Frontal cortex (tissue), 4 donors: Measurements from ENCODE around the gene BCAR3. TPM values are rescaled to one million over a fixed set of nuclear protein-coding genes. Genes with fewer than 3 reads are reported as not detected.
"Not testable (repeated sequence)": the region's sequence is repeated elsewhere in the genome, so short reads cannot be mapped to it uniquely, and the experiment has no call there.

ENCODE experiments used
- DNase-seq, 2 donors: peaks; one replicate each; pipeline ENCODE4 v3.0.0; 2012; ENCODE audit warnings: low spot score in 2 of 2
- FAIRE-seq: peaks from 2 replicates; lab custom pipeline; 2012; peaks lifted over from hg19 to GRCh38; lab: Jason Lieb, UNC
- total RNA-seq: library from RNA; depleted of rRNA; stranded (reverse); fragments of >200 nt; gene quantifications from one replicate; pipeline ENCODE4 v1.2.3, GENCODE V29; 2014
- donor health status: control.
- donor health status: control.
- donor health status: control.

Gene BCAR3
- total RNA-seq, 1 donor from 2014 or later, result 4.1 TPM

DNA sequence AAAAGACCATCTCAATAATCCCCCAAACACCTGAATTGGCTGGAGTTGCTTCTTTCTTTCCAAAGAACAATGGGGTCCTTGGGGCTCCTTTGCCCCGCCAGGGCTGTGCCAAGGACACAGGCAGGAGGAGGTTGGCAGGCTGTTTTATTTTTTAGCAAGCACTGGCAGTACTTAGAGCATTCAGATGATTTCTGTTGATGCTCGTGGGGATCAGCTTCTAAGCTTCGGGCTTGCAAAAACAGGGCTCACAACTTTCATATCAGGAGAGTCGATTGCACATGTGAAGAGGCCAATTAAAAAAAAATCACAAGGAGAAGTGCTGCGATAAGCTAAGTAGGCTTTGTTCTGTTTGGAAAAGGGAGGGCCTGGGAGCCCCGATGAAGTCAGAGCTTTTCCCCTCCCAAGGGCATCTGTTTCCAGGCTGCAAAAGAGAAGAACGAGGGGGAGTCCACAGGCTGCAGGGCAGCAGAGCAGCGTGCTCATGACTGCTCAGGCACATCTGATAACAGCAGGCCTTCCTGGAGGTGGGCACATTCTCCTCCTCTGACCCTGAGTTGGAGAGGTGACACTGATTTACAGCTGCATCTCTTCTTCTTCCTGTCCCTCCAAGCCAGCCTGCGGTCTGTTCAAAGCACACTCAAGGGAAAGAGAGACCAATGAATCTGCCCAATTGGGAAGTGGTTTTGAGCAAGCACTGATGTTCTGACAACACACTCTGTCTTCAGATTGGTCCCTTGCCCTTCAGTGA lies 27.3 kb upstream of the BCAR3 start:
- FAIRE-seq, result no peak
- DNase-seq, result no peak

DNA sequence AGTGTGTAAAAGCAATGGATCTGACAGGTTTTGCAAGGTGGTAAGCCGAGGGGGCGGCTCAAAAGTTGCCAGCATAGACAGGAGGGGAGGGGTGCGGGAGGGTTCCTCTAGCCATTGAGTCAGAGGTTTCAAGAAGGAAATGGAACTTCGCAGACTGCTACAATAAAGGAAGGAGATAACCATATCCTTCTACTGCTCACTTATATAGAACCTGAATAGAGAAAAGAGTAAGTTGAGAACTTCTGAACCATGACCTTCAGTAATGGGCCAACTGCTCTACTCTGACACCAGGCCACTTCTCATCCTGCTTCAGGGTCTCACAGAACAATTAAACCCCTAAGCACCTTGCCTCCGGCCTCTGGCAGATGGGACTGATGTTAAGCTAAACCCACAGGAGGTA lies 26.3 kb upstream of the BCAR3 start:
- FAIRE-seq, result no peak
- no peak for DNase-seq

DNA sequence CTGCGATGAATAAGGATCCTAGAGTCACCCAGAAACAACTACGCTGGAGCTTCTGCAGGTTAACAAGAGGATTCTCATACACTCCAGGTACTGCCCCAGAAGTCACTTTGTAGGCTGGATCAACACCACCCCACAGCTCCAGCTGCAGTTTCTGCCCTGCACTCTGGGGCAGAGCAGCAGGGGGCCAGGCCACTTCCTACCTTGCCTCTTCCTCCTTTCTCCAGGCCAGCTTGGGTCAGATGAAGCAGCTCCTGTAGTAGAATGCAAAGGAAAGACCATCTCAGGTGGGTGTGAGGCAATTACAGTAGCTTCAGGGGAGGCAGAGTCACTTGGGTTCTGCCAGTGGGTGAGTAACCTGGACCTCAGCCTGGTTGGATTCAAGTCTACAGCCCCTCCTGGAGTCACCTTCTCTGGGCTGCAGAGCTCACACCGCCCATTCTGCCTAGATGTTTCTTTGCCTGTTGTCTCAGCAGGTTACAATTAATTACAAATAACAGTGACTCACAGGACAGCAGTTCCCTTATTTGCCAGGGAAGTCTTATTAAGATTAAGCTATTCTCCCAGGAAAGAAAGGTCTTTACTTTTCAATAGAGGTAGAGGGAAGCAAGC lies 24.4 kb upstream of the BCAR3 start:
- DNase-seq, result no peak
- no peak for FAIRE-seq

DNA sequence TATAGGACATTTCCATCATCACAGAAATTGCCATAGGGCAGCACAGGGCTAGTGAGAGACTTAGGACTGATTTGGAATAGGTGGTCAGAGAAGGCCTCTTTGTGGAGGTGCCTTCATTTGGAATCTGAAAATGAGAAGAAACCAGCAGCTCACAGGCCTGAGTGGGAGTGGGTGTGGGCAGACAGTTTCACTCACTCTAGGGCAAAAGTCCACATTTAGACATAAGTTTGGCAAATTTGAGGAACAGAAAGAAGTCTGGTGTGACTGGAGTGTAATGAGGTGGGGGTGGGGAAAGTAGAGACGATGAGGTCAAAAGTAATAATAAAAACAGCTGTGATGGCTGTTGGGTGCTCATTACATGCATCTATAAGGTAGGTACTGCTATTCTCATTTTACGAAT lies 22.4 kb upstream of the BCAR3 start:
- DNase-seq, result no peak
- FAIRE-seq, result no peak

DNA sequence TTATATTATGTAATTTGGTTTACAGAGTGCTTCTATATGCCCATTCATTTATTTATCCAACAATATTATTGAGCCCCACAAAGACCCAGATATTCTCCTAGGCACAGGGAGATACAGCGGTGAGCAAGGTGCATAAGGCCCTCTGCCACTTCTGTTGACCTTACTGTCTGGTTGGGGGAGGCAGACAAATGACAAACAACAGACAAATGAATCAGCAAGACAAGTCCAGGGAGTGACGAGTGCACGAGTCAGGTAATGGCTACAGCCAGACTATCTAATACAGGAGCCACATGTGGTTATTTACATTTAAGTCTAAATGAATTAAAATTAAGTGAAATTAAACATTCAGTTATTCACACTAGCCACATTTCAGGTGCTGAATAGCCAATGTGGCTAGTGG lies 22.0 kb upstream of the BCAR3 start:
- DNase-seq, result no peak
- no peak for FAIRE-seq

DNA sequence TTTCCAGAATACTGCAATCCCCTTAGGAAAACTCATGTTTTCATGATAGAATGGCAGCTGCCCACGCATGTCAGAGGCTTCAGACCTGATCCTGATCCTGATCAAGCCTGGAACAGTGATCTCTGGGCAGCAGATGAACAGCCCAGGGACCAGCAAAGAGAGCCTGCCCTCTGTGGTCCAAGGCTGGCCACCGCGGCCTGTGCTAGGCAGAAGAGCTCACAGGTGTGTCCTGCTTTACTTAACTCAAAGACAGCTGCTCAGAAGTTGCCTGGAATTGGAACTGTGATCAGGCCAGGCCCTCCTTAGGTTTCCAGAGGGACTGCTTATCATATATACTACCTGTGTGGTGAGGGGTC lies 21.2 kb upstream of the BCAR3 start:
- FAIRE-seq, result no peak
- DNase-seq, result no peak

DNA sequence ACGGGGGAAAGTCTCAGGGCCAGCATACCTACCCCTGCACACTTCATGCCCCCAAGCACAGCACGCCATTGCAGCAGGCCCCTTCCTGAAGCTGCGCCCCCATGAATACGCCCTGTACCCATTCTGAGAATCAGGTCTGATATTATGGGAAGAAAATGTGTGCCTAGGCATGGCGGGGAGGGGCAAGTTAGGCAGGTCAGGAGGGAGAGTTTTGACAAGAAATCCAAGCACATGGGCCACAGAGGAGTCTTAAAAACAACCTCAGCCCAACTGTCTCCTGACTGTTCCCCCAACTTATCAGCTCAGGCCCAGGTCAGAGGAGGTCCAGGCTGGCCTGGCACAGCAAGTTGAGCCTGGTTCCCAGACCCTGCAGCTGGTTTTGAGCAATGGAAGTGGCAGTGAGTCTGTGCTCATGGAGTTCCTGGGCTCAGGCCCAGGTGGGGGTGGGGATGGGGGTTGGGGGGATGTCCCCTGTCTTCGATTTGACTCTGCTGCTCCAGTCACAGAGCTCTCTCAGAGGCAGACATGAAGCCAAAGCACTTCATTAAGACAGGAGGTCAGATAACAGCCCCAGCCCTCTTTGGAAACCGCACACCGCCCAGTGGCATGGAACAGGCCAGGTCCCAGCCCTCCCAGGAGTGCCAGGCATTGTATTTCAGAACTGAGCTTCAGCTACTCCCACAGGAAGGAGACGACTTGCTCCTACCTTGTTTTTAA lies 20.6 kb upstream of the BCAR3 start:
- FAIRE-seq (no peak), DNase-seq (no peak)

DNA sequence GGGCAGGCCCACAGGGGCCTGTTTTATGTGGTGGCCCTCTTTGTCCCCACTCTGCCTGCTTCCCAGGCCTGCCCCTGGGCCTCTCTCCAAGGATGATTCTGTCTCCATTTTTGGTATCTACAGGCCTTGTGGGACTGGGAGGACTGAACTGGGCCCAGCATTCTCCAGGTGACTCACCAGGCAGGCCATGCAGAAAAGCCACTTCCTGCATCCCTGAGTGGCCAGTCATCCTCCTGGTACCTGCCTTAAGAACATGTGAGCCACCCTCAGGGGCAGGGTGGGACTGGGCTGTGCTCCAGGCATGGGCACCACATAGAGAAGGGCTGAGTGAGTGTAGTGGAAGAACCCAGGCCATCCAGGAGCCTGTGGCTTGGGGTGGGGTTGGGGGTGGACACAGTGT lies 20.0 kb upstream of the BCAR3 start:
- FAIRE-seq (no peak), DNase-seq (no peak)

DNA sequence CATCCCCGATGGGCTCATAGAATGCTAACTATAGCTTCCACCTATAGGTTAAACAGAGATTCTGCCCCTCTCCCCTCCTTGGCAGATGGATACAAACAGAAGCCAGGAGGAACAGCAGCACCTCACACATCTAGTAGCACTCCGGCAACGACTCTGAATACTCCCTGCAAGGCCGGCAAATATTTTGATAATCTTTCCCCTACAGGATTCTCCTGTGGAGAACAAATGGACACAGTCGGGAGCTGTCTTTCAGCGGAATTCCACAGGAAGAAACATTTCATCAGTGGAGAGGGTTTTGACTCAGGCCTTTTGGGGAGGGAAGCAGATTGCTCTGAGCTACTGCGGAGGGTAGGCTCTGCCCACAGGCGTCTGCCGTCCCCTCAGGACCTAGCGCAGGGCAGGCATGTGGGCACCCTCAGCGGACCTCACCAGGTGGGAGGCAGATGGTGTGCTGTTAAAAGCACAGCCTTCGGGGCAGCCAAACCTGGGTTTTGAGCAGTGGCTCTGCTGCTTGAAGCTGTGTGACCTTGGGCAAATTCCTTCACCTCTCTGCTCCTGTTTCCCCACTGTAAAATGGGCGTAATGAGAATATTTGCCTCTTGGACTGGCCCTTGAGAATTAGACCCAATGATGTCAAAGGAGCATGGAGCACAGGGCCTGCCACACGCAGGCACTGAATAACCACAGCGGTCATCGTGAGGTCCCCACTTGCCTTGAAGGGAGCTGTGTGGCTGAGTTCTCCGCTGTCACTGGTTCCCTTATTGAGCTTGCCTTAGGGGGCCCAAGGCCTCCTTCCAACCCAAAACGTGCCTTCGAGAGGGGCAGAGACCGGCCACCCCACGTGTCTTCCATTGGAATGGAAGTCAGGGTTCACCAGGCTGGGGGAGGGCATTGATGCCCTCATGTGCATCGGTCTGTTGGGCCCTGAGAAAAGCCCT lies 19.2 kb upstream of the BCAR3 start:
- FAIRE-seq, result no peak
- DNase-seq, result no peak

DNA sequence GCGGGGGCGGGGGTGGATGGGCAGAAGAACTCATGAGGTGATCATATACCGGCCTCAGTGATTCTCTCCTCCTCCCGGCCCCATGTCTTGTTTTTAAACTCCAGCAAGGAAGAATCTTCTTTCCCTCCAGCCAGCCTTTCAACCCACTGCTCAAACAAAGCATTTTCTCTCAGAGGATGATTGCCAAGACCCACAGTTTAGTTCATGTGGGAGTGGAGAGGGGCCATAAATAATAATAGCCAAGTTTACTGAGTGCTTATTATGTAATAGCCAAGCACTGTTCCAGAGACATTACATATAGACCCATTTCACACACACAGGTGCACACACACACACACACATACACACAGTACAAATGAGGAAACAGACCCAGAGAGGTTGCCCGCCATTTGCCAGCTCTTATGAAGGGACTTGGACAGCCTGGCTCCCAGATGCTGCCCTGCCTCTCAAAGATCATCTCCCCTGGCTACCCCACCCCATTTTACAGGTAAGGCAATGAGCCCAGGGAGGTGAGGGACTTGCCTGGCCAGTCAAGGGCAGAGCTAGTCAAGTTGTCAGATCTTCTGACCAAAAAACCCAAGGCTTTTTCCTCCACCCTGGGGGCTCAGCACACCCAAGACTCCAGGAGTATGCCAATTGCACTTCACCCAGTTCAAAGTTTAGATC lies 18.0 kb upstream of the BCAR3 start:
- DNase-seq (no peak), FAIRE-seq (no peak)

DNA sequence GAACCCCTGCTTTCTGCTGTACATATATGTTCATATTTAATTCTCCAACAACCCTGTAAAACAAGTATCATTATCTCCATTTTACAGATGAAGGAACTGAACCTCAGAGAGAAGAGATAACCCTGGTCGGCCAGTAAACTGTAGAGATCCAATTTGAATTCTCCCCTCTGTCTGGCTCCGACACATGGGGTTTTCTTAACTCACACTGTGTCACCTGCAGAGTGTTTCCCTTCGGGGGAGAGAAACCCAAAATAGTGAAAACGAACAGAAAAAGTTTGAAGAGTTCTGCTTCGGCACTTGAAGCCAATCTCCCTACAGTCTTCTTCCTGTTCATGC lies 17.4 kb upstream of the BCAR3 start:
- DNase-seq (no peak), FAIRE-seq (no peak)

DNA sequence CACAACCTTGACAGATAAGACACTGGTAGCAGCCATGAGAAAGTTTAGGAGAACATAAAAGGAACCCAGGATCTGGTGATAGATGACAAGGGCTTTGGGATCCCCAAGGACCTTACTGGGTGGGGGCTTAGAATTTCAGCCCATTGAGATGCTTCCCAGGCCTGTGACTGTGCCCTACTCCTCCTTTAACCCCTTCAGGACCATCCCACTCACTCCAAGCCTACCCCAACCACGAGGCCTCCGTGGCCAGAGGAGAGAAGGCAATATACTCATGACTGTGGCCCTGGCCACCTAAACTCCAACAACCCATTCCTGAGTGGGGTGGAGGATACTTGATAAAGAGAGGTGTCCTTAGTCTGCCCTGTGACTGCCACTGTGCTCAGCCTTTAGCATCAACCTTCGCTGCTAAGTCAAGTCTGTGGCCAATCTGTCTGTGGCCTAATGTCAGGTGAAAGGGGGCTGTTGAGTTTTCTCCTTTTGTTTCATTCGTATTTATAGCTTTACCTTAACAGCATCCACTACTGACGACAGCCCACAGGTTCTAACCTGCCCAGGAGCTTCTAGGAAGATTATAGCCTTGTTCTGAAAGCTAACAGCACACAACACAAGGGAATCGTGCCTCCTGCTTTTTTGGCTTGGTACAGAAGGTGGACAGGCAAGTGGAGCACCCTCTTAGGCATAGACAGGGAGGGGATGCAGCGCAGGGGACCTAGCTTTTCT lies 16.9 kb upstream of the BCAR3 start:
- DNase-seq, result no peak
- no peak for FAIRE-seq

DNA sequence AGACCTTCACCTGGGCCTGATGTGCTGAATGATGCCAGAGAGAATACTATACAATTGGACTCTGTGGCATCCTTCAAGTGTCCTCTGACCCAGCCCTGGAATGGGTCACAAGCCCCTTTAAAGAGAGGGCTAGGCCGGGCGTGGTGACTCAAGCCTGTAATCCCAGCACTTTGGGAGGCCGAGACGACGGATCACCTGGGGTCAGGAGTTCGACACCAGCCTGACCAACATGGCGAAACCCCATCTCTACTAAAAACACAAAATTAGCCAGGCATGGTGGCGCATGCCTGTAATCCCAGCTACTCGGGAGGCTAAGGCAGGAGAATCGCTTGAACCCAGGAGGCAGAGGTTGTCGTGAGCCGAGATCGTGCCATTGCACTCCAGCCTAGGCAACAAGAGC lies 15.9 kb upstream of the BCAR3 start:
- not testable (repeated sequence) for DNase-seq, FAIRE-seq

DNA sequence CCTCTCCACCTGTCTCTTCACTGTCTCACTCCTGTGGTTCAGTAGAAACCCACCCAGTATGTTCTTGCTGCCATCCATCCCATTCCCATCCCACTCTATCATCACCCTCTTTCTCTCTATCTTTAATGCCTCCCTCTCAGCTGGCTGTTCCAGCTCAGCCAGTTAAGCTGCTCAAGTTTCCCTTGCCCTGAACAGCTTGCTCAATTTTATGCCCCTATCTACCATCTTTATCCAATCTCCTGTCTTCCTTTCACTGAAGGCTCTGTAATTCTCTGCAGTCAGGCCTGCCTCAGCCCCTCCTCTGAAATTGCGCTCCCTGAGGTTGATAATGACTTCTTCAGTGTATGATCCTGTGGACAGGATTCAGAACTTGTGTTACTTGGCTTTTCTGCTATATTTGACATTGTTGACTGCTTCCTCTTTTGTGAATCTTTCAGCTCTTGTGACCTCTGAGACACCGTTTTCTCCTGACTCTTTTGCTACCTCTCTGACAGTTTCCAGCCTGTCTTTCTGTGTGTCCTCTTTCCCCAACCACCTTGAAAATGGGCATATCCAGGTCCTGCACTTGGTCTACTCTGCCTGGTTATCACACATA lies 13.9 kb upstream of the BCAR3 start:
- FAIRE-seq (no peak), DNase-seq (no peak)

DNA sequence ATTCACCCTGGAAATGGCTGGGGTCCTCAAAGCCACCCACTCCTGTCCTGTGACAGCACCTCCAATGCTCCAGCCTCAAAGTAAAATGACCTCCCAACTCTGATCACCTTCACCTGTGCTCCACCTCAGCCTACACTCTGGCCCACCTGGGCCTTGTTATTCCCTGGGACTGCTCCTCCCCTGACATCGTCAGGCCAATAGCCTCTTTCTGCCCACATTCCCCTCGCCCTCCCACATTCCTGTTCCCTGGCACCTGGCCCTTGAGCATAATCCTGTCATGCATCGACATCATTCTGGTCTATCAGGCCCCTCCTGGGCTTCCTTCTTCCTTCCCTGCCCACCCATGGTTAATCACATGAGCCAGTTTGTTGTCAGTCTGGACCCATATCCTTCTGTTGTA lies 13.2 kb upstream of the BCAR3 start:
- FAIRE-seq (no peak), DNase-seq (no peak)

DNA sequence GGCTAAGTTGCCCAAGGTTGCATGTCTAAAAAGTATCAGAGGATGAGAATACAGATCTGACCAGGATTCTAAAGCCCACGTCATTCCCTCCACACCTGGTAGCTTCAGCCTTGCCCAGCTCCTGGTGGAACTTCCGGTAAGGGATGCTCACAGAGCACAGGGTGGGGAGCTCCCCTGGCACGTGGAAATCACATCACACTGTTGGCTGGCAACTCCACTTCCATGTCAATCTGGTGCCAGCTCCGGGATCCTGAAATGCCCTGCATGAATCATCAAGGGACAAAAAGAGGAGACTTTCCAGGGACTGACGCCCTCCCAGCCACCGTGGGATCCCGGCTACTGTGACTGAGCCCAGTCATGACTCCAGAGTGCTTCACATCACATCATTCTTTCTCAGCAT lies 12.4 kb upstream of the BCAR3 start:
- FAIRE-seq, result no peak
- no peak for DNase-seq

DNA sequence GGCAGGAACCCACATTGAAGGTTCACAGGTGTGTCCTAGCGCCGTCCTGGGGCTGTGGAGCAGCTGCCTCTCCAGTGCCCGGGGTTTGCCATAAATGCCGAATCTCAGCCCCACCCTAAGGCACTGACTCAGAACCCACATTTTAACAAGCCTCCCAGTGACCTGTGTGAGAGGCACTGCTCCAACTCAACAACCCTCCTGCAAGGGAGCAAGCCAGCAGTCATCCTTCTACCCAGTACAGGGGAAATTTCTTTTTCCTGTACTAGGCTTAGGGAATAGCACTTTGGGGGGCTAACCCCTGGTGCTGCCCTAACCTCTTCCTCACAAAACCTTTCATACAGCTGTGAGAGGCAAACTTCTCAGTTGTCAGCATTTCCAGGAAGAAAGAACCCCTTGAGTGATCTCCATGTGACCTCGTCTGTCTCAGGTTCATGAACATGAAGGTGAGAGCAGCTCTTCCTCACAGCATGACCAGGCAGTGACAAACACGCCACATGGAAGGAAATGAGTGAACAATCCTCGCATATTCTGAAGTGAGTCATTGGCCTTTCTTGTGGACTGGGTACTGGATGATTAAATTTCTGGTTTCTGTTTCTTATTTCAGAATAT lies 11.4 kb upstream of the BCAR3 start:
- FAIRE-seq (no peak), DNase-seq (no peak)

DNA sequence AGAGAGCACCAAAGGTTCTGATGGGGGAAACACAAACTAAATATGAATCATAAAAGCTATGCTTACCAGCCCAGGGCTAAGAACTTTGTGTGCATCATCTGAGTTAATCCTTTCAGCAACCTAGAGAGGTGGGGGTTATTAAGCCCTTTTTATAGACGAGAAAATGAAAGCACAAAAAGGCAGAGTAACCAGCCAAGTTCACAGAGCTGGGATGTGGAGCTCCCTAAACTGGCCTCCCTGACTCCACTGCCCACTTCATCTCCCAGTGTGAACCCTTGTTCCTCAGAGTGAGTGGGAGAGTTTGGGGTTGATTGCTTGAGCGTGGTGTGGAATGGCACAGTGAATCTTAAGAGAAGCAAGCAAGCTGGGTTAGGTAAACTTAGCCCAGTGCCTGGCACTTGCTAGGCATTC lies 10.8 kb upstream of the BCAR3 start:
- FAIRE-seq, result no peak

DNA sequence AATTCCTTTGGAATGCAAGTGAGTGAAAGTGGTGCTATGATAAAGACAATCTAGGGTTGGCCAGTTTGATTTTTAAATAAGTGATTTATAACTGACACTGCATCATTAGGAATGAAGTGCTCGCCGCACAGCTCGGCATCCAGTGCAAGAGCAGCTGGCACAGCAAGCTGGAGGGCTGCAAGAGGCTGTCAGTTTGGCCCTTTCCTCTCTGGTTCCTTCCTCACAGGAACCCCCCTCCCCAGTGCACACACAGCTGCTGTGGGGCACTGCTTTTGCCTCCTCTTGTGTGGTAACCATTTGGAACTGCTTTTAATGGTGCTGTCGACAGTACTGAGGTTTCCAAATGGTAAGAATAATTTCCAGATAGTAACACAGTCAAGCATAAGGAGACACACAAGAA lies 10.4 kb upstream of the BCAR3 start:
- no peak for DNase-seq
- no peak for FAIRE-seq

More for the DNA sequence above, 10.8 kb upstream of the BCAR3 start:
- no peak for DNase-seq
